Endothelial cell of umbilical vein (primary cell): Measurements from ENCODE around the gene ZNF808. TPM values are rescaled to one million over a fixed set of nuclear protein-coding genes. Genes with fewer than 3 reads are reported as not detected.
"Not testable (repeated sequence)": the region's sequence is repeated elsewhere in the genome, so short reads cannot be mapped to it uniquely, and the experiment has no call there.

Experiments
- BruUV-seq: library from RNA; stranded (reverse); fragments of 400-500 nt; replicated peaks from 2 replicates; lab custom pipeline; 2021; lab: Mats Ljungman, UMichigan
- CTCF ChIA-PET: fragments of 300-600, 350-600 bp; sonication (Branson Sonifier 250); formaldehyde crosslinking; loops from one replicate; lab custom pipeline; 2021; ENCODE audit warnings: antibody characterized with exemption, inconsistent platforms; lab: Charles Lee
- POLR2A ChIA-PET: fragments of 300-600, 350-600 bp; sonication (Branson Sonifier 250); formaldehyde crosslinking; loops from one replicate; lab custom pipeline; 2021; ENCODE audit warnings: antibody characterized with exemption, inconsistent platforms; lab: Charles Lee
- DNase-seq: peaks from one replicate; pipeline ENCODE4 v3.0.0-alpha.2; 2011; ENCODE audit warnings: low read depth, low spot score
- FAIRE-seq: peaks from 2 replicates; lab custom pipeline; 2011; peaks lifted over from hg19 to GRCh38; lab: Jason Lieb, UNC
- H2AFZ ChIP-seq: 2 replicates; pipeline ENCODE4 v1.6.0; 2012; ENCODE audit warnings: low read depth, low read length, control low read depth, inconsistent platforms
- H3K27ac ChIP-seq: 2 replicates; pipeline ENCODE4 v1.5.1; 2011; ENCODE audit warnings: low read depth, mild to moderate bottlenecking, control low read depth, low read length, moderate library complexity; ENCODE audit not compliant: insufficient read depth
- H3K27me3 ChIP-seq, 2 experiments: 2 replicates each; pipeline versions ENCODE4 v1.6.0 to v1.6.1; 2011; ENCODE audit warnings: low read length in 2 of 2, mixed read lengths in 1 of 2; ENCODE audit not compliant: control insufficient read depth in 2 of 2, insufficient read depth in 2 of 2
- H3K36me3 ChIP-seq, 2 experiments: 2 replicates in 1 of 2; 3 replicates in 1 of 2; pipeline ENCODE4 v1.5.1; 2011; ENCODE audit warnings: low read length in 2 of 2, mild to moderate bottlenecking in 1 of 2, moderate library complexity in 1 of 2; ENCODE audit not compliant: control insufficient read depth in 2 of 2, insufficient read depth in 2 of 2; ENCODE audit errors: extremely low read depth in 1 of 2
- H3K4me1 ChIP-seq: 3 replicates; pipeline ENCODE4 v1.5.1; 2011; ENCODE audit warnings: mild to moderate bottlenecking, low read length; ENCODE audit not compliant: control insufficient read depth, insufficient read depth; ENCODE audit errors: extremely low read depth
- H3K4me2 ChIP-seq: 2 replicates; pipeline ENCODE4 v1.6.1; 2011; ENCODE audit warnings: low read length, control low read depth, mixed read lengths; ENCODE audit not compliant: insufficient read depth
- H3K4me3 ChIP-seq, 3 experiments: fragments of 200-600 bp in 1 of 3; sonication (generic), shearing (Covaris generic) in 1 of 3; replicated peaks in 1 of 3; 2 replicates each; pipeline ENCODE4 v1.5.1; 2011 to 2016; ENCODE audit warnings: control low read depth in 3 of 3, low read length in 3 of 3, mild to moderate bottlenecking in 2 of 3, inconsistent platforms in 1 of 3, low read depth in 1 of 3, moderate library complexity in 1 of 3; ENCODE audit not compliant: insufficient read depth in 1 of 3
- H3K79me2 ChIP-seq: 2 replicates; pipeline ENCODE4 v1.6.0; 2012; ENCODE audit warnings: low read length, inconsistent platforms; ENCODE audit not compliant: control insufficient read depth, insufficient read depth
- H3K9ac ChIP-seq: replicated peaks from 2 replicates; pipeline ENCODE3; 2011; ENCODE audit warnings: low read length, control low read depth; ENCODE audit not compliant: insufficient read depth; ENCODE audit errors: extremely low read depth
- H3K9me1 ChIP-seq: replicated peaks from 3 replicates; pipeline ENCODE4 v1.6.0; 2011; ENCODE audit warnings: mild to moderate bottlenecking, low read length; ENCODE audit not compliant: control insufficient read depth, insufficient read depth; ENCODE audit errors: extremely low read depth
- H3K9me3 ChIP-seq: replicated peaks from 2 replicates; pipeline ENCODE4 v1.5.1; 2012; ENCODE audit warnings: low read length, inconsistent platforms; ENCODE audit not compliant: control insufficient read depth, insufficient read depth
- H4K20me1 ChIP-seq: replicated peaks from 2 replicates; pipeline ENCODE3; 2011; ENCODE audit warnings: mild to moderate bottlenecking, low read length; ENCODE audit not compliant: control insufficient read depth, insufficient read depth; ENCODE audit errors: extremely low read depth
- EZH2 ChIP-seq: IDR thresholded peaks from 2 replicates; pipeline ENCODE4 v1.6.1; 2012; ENCODE audit warnings: borderline replicate concordance, low read depth, mild to moderate bottlenecking, moderate library complexity, low read length, inconsistent platforms; ENCODE audit not compliant: severe bottlenecking
- FOS ChIP-seq: IDR thresholded peaks from 2 replicates; pipeline ENCODE4 v1.6.1; 2011; ENCODE audit warnings: mild to moderate bottlenecking, low read length, moderate library complexity, borderline replicate concordance; ENCODE audit not compliant: insufficient read depth
- GATA2 ChIP-seq: IDR thresholded peaks from 2 replicates; pipeline ENCODE4 v1.7.0; 2011; ENCODE audit warnings: low read depth, mild to moderate bottlenecking, moderate library complexity, mixed read lengths, low read length; ENCODE audit not compliant: insufficient read length, insufficient read depth
- JUN ChIP-seq: IDR thresholded peaks from 2 replicates; pipeline ENCODE4 v1.6.1; 2011; ENCODE audit warnings: borderline replicate concordance, low read depth; ENCODE audit not compliant: insufficient read length, insufficient read depth
- MYC ChIP-seq: IDR thresholded peaks from one replicate; pipeline ENCODE4 v1.6.1; 2011; ENCODE audit warnings: mild to moderate bottlenecking, low read depth, low read length
- POLR2A ChIP-seq: IDR thresholded peaks from 2 replicates; pipeline ENCODE4 v1.6.1; 2012; ENCODE audit warnings: low read depth, mild to moderate bottlenecking, control low read depth, low read length
- POLR2AphosphoS5 ChIP-seq: IDR thresholded peaks from 2 replicates; pipeline ENCODE4 v1.6.1; 2012; ENCODE audit warnings: low read depth, mild to moderate bottlenecking, control low read depth, low read length, moderate library complexity; ENCODE audit not compliant: insufficient read depth
- dilution Hi-C: fragments of 300-500 bp; cut with MboI; formaldehyde crosslinking; loops from one replicate; pipeline ENCODE4 v1.15.0; 2019; ENCODE audit warnings: low sequenced_read_pairs; ENCODE audit not compliant: extremely low pct_ligation_motif_present
- intact Hi-C: fragments of 100-400 bp; cut with micrococcal nuclease; formaldehyde crosslinking; loops from one replicate; pipeline ENCODE4 v1.10.0; 2022
- polyA plus RNA-seq, 4 experiments: library from polyadenylated mRNA; depleted of rRNA in 3 of 4; stranded (reverse) in 3 of 4; unstranded in 1 of 4; fragments of >200 nt; gene quantifications; 2 replicates each; pipeline versions ENCODE4 v1.2.1 to v1.2.3, GENCODE V29; 2011 to 2012; ENCODE audit warnings: missing spikeins in 1 of 4
- total RNA-seq: library from RNA; stranded (reverse); gene quantifications from 2 replicates; pipeline ENCODE4 v1.2.3, GENCODE V29; 2021
- TF ChIP-seq, protein P1 (sequence below): IDR thresholded peaks from 2 replicates; pipeline ENCODE4 v1.6.1; 2011; ENCODE audit not compliant: insufficient read depth, insufficient read length
- TF ChIP-seq, protein P2 (sequence below), 2 donors: IDR thresholded peaks; 1 replicate in 1 of 2; 2 replicates in 1 of 2; pipeline ENCODE4 v1.5.1; 2011; ENCODE audit warnings: low read length in 2 of 2, mild to moderate bottlenecking in 2 of 2, moderate library complexity in 2 of 2, control low read depth in 1 of 2, inconsistent platforms in 1 of 2, low read depth in 1 of 2; ENCODE audit not compliant: insufficient read depth in 1 of 2; ENCODE audit errors: extremely low read depth in 1 of 2

The ZNF808 gene
- total and polyA plus RNA-seq, 2 donors (not counting 3 experiments of a cell fraction or from before 2014, with no cell fraction given): 1.9 to 15.2 TPM

GRCh38 chr19:52518646-52519045 is 8.8 kb upstream of the ZNF808 start:
- FAIRE-seq: no peak
- H3K36me3 ChIP-seq: no peaks in the 10 kb centered on the region
- no peaks in the 10 kb centered on the region for H3K79me2 ChIP-seq
- H3K4me1 ChIP-seq: no peaks in the 10 kb centered on the region
- no peak overlapping the region for H3K4me2 ChIP-seq
- CTCF ChIA-PET: no interaction called here
- intact Hi-C loops (no loop called here), dilution Hi-C loops (no loop called here)
- TF ChIP-seq, protein P1, sequence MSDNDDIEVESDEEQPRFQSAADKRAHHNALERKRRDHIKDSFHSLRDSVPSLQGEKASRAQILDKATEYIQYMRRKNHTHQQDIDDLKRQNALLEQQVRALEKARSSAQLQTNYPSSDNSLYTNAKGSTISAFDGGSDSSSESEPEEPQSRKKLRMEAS: no peak
- TF ChIP-seq MYC: no peak
- TF ChIP-seq POLR2AphosphoS5: no peak
- TF ChIP-seq FOS: no peak
- TF ChIP-seq JUN: no peak
- no peak for TF ChIP-seq GATA2
- no peak for TF ChIP-seq EZH2
- TF ChIP-seq POLR2A: no peak
- TF ChIP-seq, protein P2, sequence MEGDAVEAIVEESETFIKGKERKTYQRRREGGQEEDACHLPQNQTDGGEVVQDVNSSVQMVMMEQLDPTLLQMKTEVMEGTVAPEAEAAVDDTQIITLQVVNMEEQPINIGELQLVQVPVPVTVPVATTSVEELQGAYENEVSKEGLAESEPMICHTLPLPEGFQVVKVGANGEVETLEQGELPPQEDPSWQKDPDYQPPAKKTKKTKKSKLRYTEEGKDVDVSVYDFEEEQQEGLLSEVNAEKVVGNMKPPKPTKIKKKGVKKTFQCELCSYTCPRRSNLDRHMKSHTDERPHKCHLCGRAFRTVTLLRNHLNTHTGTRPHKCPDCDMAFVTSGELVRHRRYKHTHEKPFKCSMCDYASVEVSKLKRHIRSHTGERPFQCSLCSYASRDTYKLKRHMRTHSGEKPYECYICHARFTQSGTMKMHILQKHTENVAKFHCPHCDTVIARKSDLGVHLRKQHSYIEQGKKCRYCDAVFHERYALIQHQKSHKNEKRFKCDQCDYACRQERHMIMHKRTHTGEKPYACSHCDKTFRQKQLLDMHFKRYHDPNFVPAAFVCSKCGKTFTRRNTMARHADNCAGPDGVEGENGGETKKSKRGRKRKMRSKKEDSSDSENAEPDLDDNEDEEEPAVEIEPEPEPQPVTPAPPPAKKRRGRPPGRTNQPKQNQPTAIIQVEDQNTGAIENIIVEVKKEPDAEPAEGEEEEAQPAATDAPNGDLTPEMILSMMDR (IDR thresholded peaks at IDR 0.05; ENCODE audit: extremely low read depth in 1 of 2, insufficient read depth in 1 of 2, low read depth in 1 of 2, low read length in 2 of 2): no peak
- DNase-seq: no peak
- H3K9me3 ChIP-seq: no peaks in the 10 kb centered on the region
- BruUV-seq: no TSS peak
- no peaks in the 10 kb centered on the region for H3K9me1 ChIP-seq
- no peak overlapping the region for H2AFZ ChIP-seq
- H3K27me3 ChIP-seq: no peaks in the 10 kb centered on the region
- H3K4me3 ChIP-seq: no peak overlapping the region
- H3K27ac ChIP-seq: no peak overlapping the region
- no peak overlapping the region for H3K9ac ChIP-seq
- H4K20me1 ChIP-seq: no peaks in the 10 kb centered on the region
- POLR2A ChIA-PET: no interaction called here

- FAIRE-seq, H4K20me1 ChIP-seq, BruUV-seq, H3K9me1 ChIP-seq, H3K36me3 ChIP-seq, H3K4me3 ChIP-seq, DNase-seq, H3K79me2 ChIP-seq, H3K4me2 ChIP-seq, H2AFZ ChIP-seq, H3K27me3 ChIP-seq, H3K9ac ChIP-seq, H3K27ac ChIP-seq, intact Hi-C loops, CTCF ChIA-PET, dilution Hi-C loops, H3K4me1 ChIP-seq, POLR2A ChIA-PET, H3K9me3 ChIP-seq: not testable (repeated sequence)
Observed at GRCh38 chr19:52519175-52519574, 8.3 kb upstream of the ZNF808 start.
